ENCODE results near the gene ZBTB32. TPM values are rescaled to one million over a fixed set of nuclear protein-coding genes. Genes with fewer than 3 reads are reported as not detected.

Gene ZBTB32
- total and polyA plus RNA-seq, 12 donors = 0.03 to 0.12 TPM; not detected in 10

- Histone ChIP-seq H3K36me3 (peaks cover 8 to 100% (median 78%) of the 10 kb centered on the region in 9 donors), H3K27ac (no peak overlapping the region), H3K9me3 (no peaks in the 10 kb centered on the region), H3K4me1 (no peaks in the 10 kb centered on the region), H3K27me3 (no peaks in the 10 kb centered on the region), H3K4me3 (no peak overlapping the region)
- 80 to 87% methylated on average over 21 of the region's 21 CpGs for WGBS, 2 donors
- no peak for TF ChIP-seq CTCF (IDR thresholded peaks at IDR 0.05)
- DNase-seq (no peak), ATAC-seq (no peak)
- intact Hi-C loops (cut with DNase I) = no loop called here
Observed at GRCh38 chr19:35731779-35732405, 27.5 kb downstream of the ZBTB32 start.

GRCh38 chr19:35732540-35733179 is 28.3 kb downstream of the ZBTB32 start:
- Histone ChIP-seq H3K27ac (no peak overlapping the region), H3K36me3 (peaks cover under 1 to 100% (median 70%) of the 10 kb centered on the region in 9 donors), H3K27me3 (no peaks in the 10 kb centered on the region), H3K4me3 (no peak overlapping the region), H3K9me3 (no peaks in the 10 kb centered on the region), H3K4me1 (no peaks in the 10 kb centered on the region)
- ATAC-seq (peak in 1 of 8 donors; percentile 6), DNase-seq (no peak)
- WGBS, 2 donors = 88 to 89% methylated on average over 23 to 25 of the region's 25 CpGs
- TF ChIP-seq CTCF (IDR thresholded peaks at IDR 0.05) = no peak
- intact Hi-C loops (cut with DNase I) = no loop called here

- intact Hi-C loops (cut with DNase I) = no loop called here
- Histone ChIP-seq H3K4me1 (no peaks in the 10 kb centered on the region), H3K27ac (no peak overlapping the region), H3K36me3 (peaks cover 0 to 100% (median 65%) of the 10 kb centered on the region in 9 donors), H3K9me3 (no peaks in the 10 kb centered on the region), H3K4me3 (no peak overlapping the region), H3K27me3 (no peaks in the 10 kb centered on the region)
- 88 to 91% methylated on average over 33 to 35 of the region's 35 CpGs for WGBS, 2 donors
- ATAC-seq = no peak
- no peak for TF ChIP-seq CTCF (IDR thresholded peaks at IDR 0.05)
- DNase-seq = no peak
Observed at GRCh38 chr19:35733180-35734125, 29.1 kb downstream of the ZBTB32 start.

DNA sequence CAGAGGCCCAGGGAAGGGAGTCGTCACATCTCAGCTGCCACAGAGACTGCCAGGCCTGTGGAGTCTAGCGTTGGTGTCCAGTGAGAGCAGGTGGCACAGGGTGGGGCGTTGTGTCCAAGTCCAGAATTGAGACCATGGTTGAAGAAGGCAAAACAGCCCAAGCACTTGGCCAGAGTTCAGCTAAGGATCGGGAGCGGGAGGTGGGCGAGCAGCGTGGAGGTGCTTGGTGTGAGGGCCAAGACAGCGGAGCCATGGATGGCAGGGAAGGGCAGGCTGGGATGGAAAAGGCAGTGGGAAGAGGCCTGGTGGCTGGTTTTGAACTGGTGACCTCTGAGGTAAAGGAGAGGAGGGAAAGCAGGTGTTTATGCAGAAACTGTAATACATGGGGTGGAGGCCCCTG is 29.9 kb downstream of the ZBTB32 start:
- no peaks in the 10 kb centered on the region for H3K9me3 ChIP-seq
- ATAC-seq (no peak), DNase-seq (no peak)
- intact Hi-C loops (cut with DNase I) = no loop called here
- H3K27me3 ChIP-seq = no peaks in the 10 kb centered on the region
- H3K27ac ChIP-seq = no peak overlapping the region
- no peak overlapping the region for H3K4me3 ChIP-seq
- H3K4me1 ChIP-seq = peaks cover 0 to 2% (median 0%) of the 10 kb centered on the region in 9 donors
- 94 to 95% methylated on average over 8 of the region's 8 CpGs for WGBS, 2 donors
- peaks cover 0 to 100% (median 57%) of the 10 kb centered on the region in 9 donors for H3K36me3 ChIP-seq
- TF ChIP-seq CTCF (IDR thresholded peaks at IDR 0.05) = no peak
